Sciatic nerve (tissue), 2 donors: ENCODE results near the gene EPB41L4A. TPM values are rescaled to one million over a fixed set of nuclear protein-coding genes. Genes with fewer than 3 reads are reported as not detected.
"Not testable (repeated sequence)": the region's sequence is repeated elsewhere in the genome, so short reads cannot be mapped to it uniquely, and the experiment has no call there.

ENCODE experiments used
- ATAC-seq: fragments of 200-7000 bp; cut with Tn5 transposase; one replicate; pipeline ENCODE4 v1.9.1; 2020; ENCODE audit warnings: mild to moderate bottlenecking, moderate library complexity
- DNase-seq: peaks from one replicate; pipeline ENCODE4 v3.0.0-alpha.2; 2020; ENCODE audit warnings: low spot score
- intact Hi-C: fragments of 100-400 bp; cut with DNase I; formaldehyde crosslinking; loops from one replicate; pipeline ENCODE4 v1.14.2; 2022
- total RNA-seq: library from RNA; stranded (reverse); fragmentation: NEBNext Ultra II Directional; extraction: Animal tissue kit (Norgen Biotek cat#: 25700); gene quantifications from one replicate; pipeline ENCODE4 v1.2.1, GENCODE V29; 2021
- donor health status: DM: no; HTN: no; CAD: no.
- donor health status: DM: no; HTN: no; CAD: no.

Gene EPB41L4A
- total RNA-seq, 1 donor from 2014 or later: 29.4 TPM

DNA sequence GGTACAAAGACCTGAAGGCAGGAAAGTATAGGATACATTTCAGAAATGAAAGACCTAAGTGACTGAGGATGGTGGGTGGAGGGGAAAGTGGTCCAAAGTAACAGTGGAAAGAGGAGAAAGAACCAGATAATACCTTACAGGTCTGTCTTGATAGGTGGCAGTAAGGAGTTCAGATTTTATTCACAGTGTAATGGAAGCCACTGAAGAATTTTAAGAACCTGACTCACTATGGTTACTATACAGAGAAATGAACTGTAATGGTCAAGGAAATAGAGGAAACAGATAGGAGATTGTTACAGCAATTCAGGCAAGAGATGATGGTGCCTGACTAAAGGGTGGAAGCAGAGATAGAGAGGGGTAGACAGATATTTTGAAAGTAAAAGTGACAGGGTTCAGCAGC, 46.5 kb downstream of the EPB41L4A start:
- ATAC-seq (no peak), DNase-seq (no peak)
- intact Hi-C loops: no loop called here

DNA sequence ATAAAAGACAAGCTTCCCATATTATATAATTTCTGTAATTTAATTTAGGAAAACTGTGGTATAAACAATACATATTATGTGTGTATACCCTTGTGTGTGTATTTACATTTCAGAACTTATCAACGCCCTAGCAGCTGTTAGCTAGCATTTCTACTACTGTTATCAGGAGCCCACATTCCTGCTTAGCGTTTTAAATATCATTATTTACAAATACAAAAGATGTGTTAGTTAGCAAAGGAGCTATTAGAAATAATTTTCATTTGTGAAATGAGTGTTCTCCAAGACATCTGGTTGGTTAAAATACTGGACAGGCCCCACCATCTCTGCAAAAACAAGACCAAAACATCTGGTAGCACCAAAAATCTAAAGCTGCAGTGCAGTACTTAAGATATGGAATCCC, 48.0 kb downstream of the EPB41L4A start:
- no peak for DNase-seq
- no peak for ATAC-seq
- intact Hi-C loops: no loop called here

DNA sequence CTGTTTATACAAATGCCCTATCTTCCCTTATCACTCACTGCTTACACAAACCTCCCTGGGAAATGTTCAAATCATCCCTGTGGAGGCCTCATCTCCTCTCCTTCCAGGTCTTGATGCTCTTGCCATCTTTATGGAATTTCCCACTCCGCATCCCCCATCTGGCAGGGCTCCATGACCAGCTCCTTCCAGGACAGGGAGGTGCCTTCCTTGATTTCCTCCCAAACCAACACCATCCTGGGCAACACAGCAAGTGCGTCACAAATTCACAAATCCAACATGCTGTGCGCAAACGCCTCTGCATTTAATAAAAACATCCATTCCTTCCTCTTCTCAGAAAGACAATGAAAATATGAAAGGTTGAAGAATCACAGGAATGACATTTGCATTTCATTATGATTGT, 51.7 kb downstream of the EPB41L4A start:
- intact Hi-C loops: no loop called here
- DNase-seq (no peak), ATAC-seq (no peak)

DNA sequence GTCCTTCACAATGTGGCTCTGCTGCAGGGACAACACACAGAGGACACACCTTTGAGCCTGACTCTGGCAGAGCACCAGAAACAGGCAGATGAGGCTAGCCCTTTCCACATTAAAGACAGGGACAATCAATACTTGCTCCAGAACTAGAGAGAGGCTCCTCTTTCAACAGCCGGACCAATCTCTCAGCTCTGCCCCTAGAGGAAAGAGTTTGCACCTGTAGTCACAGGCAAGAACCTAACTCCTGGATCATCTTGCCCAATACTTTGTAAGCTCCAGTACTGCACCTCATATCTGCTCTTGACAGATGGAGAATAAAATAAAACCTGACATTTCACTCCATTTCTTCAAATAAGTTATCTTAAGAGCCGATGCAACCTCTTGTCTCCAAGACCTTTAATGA, 52.1 kb downstream of the EPB41L4A start:
- no peak for ATAC-seq
- intact Hi-C loops: no loop called here
- no peak for DNase-seq

DNA sequence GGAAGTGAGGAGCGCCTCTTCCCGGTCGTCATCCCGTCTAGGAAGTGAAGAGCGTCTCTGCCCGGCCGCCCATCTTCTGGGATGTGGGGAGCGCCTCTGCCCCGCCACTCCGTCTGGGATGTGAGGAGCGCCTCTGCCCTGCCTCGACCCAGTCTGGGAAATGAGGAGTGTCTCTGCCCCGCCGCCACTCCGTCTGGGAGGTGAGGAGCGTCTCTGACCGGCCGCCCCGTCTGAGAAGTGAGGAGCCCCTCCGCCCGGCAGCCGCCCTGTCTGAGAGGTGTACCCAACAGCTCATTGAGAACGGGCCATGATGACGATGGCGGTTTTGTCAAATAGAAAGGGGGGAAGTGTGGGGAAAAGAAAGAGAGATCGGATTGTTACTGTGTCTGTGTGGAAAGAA, 58.3 kb downstream of the EPB41L4A start:
- ATAC-seq, DNase-seq, intact Hi-C loops: not testable (repeated sequence)

DNA sequence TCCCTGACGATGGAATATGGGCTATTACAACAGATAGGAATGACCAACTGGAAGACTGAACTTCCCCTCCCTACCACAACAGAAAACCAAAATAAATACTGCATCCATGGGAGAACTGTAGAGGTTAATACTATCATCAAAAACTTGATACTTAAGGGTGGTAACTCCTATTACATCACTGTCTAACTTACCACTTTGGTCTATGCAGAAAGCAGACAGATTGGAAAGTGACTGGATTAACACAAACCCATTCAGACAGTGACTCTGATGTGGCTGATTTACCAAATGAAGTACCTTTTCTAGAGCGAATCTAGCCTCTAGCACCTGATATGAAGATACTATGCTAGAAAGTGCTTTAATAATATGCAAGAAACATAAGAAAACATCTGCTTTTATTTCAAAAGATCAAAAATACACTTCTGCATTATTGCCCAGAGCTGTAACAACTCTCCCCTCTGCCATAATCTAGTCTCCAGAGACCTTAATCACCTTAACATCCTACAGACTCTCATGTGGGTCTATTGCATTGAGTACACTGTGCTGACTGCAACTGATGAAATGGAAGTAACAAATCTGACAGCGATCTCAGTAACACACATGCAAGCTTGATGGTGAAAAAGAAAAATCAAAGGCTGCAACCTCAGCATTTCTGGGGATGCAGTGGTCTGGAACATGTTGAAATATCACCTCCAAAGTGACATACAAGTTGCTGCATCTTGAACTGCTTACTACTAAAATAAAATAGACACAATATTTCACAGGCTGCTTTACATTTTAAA, 62.7 kb downstream of the EPB41L4A start:
- DNase-seq (no peak), ATAC-seq (no peak)
- intact Hi-C loops: no loop called here

DNA sequence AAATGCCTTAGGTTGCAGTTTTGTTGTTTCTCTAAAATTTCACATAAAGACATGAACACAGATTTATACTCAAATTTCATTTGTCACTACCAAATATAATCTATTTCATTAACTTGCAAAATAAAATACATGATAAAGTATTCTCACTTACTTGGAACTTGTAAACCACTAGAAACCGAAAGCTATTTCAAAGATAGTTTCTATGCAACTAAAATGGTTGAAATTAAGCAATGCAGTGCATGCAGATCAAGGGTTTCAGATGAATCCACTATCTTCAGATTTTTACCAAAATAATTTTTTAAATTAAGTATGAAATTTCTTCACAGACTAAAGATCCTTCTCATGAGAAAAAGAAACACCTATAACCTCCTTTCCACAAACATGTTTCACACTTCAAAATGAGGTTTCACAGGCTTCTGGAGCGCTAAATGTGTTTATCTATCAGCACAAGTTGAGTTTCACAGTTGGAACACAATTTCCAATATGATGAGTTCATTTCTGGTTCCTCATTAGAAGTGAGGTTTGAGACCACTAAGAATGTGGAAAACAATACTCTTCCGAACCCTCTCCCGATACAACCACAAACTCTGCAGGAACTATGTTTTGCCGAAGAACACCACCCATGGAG, 63.9 kb downstream of the EPB41L4A start:
- DNase-seq: no peak
- no peak for ATAC-seq
- intact Hi-C loops: no loop called here

DNA sequence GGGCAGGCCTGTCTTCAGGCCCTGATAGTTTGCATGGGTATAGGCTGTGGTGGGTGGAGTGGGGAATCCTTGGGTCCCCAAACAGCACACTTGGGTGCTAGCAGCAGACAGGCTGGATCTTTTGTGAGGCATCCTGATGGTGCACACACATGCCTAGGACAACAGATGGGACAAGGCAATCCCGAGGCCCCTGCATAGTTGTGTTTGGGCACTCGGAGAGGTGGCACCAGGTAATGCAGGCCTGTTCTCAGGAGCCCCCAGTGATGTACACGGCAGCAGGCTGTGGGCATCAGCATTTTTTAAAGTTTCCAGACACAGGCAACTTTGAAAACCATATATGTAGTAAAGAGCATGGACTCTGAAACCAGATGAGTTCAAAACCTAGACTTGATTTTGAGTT, 65.4 kb downstream of the EPB41L4A start:
- DNase-seq (no peak), ATAC-seq (no peak)
- intact Hi-C loops: no loop called here

DNA sequence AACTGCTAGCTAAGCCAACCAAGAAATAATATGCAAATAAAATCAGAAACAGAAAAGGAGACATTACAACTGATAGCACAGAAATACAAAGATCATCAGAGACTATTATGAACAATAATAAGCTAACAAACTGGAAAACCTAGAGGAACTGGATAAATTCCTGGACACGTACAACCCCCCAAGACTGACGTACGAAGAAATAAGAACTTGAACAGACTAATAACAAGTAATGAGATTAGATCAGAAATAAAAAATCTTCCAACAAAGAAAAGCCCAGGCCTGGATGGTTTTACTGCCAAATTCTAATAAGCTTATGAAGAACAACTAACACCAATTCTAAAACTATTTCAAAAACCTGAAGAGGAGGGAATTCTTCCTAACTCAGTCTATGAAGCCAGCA, 67.9 kb downstream of the EPB41L4A start:
- intact Hi-C loops: no loop called here
- ATAC-seq (no peak), DNase-seq (no peak)

DNA sequence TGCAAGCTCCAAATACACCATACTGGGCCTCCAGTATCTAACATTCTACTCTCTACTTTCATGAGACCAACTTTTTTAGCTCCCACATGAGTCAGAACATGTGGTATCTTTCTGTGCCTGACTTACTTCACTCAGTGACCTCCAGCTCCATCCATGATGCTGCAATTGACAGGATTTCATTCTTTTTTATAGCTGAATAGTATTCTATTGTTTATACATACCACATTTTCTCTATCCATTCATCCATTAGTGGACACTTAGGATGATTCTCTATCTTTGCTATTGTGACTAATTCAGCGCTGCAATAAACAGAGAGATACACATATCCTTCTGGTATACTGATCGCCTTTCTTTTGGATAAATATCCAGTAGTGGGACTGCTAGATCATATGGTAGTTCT, 68.5 kb downstream of the EPB41L4A start:
- no peak for DNase-seq
- no peak for ATAC-seq
- intact Hi-C loops: no loop called here

DNA sequence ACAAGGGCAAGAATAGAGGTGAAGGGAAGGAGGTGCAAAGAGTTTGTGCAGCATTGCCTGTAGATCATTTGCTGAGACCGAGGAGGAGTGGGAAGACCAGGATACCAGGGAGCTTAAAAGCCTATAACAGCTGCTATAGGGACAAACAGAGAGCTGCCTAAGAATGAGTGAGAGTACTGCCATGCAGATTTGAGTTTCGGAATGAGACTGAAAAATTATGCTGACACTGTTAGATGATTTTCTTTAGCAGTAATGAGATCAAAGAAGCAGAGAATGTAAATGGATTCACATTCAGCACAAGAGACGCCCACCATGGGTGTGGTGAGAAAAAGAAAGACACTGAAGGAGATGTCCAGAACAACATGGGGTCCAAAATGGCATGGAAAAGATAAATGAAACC, 69.7 kb downstream of the EPB41L4A start:
- intact Hi-C loops: no loop called here
- ATAC-seq (no peak), DNase-seq (no peak)

DNA sequence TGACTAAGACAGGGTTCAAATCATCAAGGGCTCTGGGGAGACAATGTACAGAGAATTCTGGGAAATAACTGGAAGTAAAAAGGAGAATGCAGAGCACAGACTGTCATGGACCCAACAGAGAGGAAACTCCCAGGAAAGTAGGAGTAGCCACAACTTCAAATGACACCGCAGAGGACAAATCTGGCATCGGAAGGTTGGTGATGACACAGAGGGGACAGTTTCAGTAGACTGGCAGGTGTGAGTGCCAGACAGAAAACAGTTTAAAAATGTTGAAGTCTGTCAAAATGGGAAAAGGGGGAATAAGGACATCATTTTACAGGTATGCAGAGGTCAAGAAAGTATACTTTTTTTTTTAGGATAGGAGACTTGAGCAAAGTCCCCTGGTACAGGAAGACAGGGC, 70.2 kb downstream of the EPB41L4A start:
- DNase-seq: no peak
- intact Hi-C loops: no loop called here
- ATAC-seq: no peak

DNA sequence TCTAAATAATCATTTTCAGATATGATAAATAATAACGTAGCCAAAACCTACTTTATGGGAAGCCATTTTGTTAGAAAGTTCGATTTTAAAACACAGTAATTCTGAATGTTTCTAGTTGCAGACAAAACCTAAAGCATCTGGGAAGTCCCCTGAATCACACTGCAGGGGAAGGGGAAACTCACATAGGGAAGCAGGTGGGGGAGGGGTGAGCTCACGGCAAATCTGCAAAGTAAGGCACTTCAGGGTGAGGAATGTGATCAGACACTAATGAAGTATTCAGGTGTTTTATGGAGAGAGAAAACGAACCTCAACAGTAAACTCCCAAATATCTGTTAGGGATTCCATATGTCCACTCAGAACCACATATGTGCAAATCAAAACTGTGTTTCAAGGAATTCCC, 70.7 kb downstream of the EPB41L4A start:
- intact Hi-C loops: no loop called here
- ATAC-seq: no peak
- no peak for DNase-seq

DNA sequence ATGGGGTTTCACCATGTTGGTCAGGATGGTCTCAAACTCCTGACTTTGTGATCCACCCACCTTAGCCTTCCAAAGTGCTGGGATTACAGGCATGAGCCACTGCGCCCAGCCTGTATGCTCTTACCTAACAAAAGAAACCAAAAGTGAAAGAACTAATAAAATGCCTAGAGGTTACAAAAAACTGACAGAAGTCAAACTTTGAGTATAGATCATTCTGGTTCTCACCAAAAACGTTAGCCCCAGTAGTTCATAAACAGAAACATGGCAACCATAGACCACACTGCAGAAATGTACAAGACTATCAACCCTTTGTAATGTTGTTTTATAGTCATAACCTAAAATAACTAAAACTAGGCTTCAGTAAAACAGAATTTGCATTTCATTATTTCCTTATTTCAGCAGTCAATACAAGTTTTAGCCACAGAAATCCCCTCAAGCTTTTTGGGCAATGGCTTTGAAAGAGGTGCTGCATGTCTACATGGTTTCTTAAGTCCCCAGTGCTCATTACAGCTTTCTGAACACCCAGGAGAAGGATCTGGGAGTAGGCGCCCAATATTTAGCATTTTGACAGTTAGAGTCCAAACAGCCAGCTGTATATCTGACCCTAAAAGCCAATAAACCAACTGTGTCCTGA, 72.5 kb downstream of the EPB41L4A start:
- no peak for DNase-seq
- ATAC-seq: no peak
- intact Hi-C loops: no loop called here

DNA sequence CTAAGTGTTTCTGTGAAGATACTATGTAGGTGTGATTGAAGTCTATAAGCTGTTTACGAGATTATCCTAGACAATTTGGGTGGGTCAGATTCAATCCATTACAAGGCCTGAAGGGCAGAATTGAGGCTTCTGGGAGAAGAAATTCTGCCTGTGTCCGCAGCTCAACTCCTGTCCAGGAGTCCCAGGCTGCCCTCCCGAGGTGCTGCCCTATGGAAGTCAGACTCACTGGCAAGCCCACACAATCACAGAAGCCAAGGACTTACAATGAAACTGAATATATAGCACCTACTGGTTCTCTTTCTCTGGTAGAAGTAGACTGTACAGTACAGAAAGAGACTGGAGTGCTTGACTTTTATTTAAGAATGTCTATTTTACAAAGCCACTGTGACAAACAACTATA, 74.5 kb downstream of the EPB41L4A start:
- no peak for ATAC-seq
- DNase-seq: no peak
- intact Hi-C loops: no loop called here

DNA sequence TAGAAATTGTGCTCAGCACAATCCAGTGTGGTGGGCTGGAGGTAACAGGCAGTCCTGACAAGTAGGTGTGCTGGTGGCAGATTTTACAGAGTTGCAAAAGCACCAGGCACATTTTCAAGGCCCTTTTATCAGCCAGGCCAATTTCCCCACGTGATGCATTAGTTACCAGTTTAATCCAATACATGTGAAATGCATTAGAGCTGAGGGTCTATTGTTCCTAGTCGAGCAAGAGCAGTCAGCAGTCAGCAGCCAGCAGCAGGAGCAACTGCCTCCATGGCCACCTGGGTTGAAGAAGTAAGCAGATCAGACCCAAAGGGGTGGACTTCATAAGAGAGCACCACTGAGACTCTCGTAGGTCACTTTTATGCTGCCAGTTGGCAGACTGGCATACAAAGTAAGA, 76.7 kb downstream of the EPB41L4A start:
- ATAC-seq: no peak
- no peak for DNase-seq
- intact Hi-C loops: no loop called here

DNA sequence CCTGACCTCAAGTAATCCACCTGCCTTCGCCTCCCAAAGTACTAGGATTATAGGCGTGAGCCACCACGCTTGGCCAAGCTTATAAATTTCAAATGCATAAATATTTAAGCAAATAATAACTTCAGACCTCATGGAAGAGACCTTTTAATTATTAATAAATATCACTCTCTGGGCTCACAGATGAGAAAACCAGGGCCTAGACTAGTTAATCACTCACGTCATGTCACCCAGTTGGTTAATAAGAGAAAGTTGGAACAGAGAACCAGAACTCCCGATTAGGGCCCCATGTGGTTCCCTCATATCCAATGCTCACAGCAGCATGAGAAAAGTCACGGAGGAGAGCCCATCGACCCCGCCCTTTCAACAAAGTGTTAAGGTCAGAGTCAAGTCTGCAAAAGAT, 79.3 kb downstream of the EPB41L4A start:
- ATAC-seq: no peak
- intact Hi-C loops: no loop called here
- no peak for DNase-seq

DNA sequence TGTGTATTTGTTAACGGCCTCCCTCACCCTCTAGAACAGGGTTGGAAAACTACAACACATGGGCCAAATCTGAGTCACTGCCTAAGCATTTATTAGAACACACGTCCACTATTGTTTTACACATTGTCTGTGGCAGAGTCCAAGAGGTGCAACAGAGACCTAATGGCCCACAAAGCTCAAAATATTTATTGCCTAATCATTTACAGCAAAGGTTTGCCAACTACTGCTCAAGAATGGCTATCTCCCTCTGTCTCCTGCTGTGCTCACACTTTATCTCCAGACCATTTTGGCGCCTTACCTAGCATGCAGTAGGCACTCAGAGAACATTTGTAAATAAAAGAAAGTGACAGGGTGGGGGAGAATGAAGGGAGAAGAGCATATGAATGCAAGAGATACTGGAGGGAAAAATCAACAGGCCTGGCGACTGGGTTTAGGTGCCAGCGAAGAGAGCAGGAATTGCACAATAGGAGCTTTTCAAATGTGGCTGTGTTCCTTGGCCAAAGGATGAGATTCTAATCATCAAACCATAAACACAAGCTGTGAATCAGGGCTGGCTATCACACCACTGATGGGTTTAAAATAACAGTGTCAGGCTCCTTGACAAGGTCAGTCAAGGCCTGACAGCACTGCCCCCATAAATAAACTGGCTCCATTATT, 80.3 kb downstream of the EPB41L4A start:
- DNase-seq: no peak
- intact Hi-C loops: no loop called here
- ATAC-seq: peak; percentile 71

DNA sequence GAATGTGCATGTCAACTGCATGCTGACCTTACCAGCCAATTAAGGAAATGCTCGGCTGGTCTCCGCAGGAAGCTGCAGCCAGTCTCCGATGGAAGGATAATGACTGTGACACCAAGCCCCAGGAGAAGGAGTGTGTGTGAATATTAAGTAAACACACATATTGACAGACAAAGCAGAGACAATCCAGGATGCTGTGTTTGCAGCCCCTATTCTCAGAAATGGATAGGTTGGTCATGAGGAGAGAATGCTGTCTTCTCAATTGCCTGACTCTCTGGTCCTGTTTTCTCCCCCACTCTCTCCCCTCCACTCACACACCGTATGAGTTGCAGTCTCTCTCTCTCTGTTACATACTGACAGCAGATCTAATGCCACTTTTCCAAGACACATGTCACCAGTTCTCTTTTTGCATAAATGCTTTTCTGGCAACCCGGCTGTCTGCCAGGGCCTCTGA, 85.7 kb downstream of the EPB41L4A start:
- ATAC-seq: no peak
- no peak for DNase-seq
- intact Hi-C loops: no loop called here

DNA sequence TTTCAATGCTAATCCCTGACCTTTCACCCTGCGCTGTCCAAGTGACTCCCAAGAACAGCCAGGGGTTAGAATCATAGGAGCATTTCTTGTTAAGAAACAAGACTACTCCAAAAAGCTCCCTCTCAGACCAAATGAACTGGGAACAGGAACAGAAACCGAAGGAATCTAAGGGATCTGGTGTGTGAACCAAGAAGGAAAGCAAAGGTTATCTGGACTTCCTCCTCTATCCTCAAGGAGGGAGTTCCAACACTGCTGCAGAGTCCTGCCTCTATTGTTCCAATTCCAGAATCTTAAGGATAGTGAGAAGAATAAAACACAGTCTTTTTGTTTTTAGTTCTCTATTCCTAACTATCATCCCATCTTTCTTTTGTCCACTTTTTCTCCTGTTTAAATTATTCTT, 87.2 kb downstream of the EPB41L4A start:
- no peak for ATAC-seq
- no peak for DNase-seq
- intact Hi-C loops: no loop called here
